Measurements from ENCODE around the gene PELI1.
A peak's percentile ranks its signal among the peaks of the same experiment; 100 is the strongest.

The PELI1 gene

DNA sequence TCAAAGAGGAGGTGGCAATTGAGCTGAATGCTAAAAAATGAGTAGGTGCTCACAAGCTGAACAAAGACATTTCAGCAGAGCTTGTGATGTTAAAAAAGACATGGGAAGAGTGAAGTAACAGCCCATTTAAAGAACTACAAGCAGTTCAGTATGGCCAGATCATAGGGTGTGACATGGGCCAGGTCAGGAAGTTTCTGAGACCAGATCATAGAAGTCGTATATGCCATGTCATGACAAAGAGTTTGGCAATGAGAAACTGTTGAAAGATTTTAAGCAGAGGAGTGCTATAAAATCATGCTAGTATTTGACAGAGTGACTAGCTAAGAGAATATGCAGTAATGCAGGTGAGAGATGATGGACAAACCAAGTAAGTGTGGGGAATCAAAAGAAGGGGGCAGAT, 7.3 kb upstream of the PELI1 start:
- DNase-seq = no peak

DNA sequence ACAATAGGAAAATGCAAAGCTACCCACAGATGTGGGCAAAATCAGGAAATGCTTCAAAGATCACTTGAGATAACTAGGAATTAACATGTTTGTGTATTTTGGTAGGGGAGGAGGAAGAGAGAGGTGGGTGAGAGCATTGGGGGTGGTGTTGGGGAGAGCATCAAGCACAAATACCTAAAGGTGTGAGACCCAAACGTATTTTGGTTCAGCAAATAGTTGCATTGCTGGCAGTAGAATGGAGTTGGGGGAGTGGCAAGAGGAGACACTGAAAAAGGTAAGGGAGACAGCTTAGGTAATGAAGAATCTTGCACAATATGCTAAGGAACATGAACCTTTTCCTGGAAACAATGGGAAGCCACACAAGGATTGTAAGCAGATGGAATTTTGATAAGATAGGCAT, 1.5 kb upstream of the PELI1 start:
- DNase-seq = no peak

DNA sequence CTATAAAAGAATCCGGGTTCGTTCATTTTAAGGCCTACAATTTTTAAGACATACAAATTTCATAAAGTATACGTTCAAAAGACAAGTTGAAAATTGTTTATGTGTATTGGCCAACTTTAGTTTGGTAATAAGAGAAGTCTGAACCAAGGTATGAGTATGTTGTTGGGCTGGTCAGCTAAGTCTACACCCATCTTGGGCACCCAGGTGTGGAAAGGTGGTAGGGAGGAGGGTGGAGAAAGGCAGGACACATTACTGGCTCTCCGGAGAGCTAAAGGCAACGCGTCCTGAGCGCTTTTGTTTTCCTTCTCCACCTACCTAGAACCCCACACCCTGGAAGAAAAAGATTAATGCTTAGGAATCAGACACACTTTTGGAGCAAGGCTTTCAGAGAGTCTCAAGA, 899 bp upstream of the PELI1 start:
- no peak for DNase-seq

DNA sequence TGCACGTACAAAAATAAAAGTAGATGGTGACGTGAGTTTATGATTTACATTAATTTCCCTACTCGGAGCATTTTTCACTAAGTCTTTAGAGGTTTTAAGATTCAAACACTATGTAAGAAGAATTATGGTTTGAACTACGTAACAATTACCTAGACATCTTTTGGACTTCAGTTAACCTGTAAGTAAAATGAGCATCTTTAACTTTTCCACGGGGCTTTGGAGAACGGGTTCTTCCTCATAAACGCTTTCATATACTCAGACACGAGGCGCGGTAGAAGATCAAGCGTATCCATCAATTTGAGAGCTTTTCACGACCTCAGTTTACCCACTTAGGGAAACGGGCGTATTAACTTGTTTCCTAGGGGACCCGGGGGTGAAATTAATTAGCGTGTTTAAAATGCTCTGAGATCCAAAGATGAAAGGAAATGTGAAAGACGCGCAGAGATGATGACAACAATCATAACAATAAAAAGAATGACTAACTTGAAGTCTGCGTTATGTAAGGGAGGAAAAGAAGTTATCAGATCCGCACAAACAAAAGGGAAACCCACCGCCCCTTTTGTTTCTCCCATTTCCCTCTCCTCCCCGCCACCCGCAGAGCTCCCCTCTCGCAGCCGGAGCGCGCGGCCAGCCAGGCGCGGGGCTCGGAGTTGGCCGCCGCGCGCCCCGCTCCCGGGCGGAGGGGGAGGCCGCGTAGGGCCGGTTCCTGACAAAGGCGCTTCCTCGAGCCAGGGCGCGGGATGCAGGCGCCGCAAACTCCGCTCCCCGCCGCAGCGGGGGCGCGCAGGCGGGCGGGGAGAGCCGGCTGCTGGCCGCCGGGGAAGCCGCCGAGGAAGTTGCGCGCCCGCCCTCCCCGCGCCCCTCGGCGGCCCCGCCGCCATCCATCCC, 807 bp downstream of the PELI1 start:
- DNase-seq = peak; percentile 33

DNA sequence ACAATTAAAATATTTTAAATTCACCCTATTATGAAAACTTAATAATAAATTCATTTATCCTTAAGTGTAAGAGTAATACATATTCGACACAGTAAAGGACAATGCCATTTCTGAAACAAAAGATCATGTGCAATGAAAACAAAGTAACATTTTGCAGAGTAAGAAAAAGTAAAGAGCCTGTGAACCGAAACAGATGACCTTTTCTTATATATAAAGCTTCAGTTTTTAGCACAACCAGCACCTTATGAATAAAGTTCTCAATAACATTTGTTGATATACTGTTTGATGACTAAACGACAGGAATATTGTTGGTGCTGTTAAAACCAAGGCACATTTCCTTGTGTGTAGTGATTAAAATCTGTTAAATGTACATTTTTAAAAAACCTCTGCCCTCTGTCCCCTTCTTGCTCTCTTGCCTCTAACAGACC, 1.5 kb downstream of the PELI1 start:
- no peak for DNase-seq

DNA sequence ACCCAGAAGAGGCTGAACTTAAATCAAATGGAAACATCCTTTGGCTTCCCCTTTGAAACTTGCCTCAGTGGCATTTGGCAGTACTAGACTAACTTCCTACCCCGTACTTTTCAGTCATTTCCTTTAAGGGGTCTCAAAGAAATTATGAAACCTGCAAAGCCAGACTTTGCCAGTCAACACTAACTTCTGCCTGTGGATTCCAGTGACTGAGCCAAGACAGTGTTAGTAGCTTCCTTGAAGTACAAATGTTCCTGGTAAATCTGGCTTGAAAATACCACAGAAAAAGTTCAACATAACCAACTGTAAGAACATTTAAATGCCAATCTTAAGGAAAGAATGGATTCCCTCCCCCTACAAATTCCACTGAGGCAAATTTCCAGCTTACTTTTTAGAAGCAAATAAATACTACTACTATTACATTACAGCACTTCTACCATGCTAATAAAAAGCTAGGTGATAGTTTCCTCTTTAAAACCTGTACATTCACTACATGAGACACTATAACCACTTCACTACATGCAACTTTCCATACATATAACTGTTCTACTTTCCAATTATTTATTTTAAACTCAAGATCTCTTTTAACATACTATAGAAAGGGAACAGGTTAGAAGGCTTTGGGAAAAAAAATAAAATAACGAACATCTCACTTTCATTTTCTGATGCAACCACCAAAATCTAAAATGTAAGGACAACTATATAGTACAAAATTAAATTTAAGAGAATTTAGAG, 2.4 kb downstream of the PELI1 start:
- no peak for DNase-seq

DNA sequence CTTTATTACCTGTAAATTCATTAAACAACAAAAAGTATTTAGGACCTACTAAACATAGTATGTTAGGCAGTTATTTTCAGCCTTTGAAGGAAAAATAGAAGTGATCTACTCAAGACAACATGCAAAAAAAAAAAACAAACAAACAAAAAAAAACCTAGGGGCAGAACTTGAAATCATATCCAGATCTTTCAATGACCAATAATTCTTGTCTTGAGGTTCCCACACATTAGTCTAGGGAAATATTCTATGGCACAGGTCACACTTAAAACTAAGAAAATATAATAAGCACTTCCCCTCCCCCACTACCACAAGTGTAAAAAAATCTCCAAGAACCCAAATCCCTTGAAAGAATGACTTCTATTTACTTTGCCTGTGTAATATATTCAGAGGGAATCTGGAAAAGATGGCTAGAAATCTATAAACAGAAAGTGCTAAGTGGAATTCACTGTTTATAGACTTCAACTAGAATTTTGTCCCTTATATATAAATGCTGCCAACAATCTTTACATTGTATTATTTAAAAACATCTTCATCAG, 3.5 kb downstream of the PELI1 start:
- no peak for DNase-seq

DNA sequence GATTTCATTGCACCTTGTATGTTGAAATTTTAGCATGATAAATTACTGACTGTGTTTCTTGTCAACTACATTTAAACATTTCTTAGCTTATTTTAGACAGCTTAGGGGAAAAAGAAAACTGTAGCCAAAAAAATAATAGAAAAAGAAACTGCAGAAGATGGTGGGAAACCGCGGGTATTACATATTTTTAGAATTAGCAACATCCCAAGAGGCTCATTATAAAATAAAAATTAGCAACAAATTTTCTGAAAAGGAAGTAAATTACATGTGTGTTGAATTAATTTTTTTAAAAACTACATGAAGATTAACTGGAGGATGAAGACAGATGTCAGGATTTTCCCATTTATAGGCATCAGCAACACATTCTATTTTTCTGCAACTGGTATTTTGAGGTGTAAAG, 4.3 kb downstream of the PELI1 start:
- no peak for DNase-seq

DNA sequence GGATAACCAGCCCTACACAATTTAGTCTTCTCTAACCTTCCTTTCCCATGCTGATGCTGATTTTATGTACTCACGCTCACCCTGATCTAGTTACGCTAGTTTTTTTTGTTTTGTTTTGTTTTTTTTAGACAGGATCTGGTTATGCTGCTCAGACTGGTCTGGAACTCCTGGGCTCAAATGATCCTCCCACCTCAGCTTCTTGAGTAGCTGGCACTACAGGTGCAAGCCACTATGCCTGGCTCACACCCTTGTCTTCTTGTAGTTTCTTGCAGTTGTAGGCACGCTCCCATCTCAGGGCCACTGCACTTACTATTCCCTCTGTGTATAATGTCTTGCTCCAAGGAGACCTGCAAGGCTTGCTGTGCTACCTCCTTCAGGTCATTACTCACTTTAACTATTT, 6.2 kb downstream of the PELI1 start:
- no peak for DNase-seq

DNA sequence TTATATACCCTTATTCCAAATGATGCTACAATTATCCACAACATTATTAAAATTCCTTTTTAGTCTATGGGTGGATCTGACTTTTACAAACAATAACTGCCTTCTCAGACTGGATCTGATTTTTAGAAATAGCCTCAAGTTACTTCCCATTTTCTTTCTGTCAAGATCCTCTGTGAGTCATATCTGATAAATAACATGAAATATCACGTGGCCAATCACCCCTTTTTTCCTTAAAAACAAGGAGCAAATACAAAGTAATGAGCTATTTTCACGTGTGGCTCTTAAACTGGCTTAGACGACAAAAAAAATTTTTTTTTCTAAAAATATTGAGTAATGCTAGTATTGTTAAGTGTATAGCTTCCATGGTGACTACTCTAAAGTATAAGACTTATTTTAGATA, 6.7 kb downstream of the PELI1 start:
- no peak for DNase-seq

DNA sequence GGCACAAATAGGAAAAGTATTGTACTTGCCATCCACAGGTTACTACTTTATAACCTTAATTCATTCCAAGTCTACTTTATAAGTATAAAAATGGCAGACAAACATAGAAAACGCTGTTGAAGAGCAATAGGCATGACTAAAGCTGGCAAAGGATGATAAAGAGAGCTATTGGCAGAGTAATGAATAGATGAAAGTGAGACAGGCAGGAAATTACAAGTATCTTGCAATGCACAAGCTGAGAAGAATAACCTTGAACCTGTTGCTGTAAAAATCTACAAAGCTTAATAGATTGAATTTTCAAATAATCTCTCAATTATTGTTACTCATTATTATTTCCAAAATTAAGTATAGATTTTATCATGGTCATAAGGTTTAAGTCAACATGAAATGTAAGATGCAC, 8.8 kb downstream of the PELI1 start:
- DNase-seq = no peak

DNA sequence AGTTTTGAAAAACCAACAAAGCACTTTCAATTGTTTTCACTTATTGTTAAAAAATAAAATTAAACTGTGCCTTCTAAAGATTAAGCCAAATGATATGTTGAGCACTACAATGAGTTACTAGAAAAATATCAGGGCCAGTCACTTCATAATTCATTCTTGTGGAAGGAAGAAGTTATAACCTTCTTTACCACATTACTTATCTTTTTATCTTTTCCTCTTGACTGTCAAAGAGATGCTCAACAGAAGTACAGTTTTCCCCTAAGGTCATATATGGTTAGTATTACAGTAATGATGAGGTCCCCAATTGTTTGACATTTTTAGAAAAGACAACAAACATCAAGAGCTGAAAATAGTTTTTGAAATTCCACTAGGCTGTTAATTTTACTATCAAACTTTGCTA, 9.4 kb downstream of the PELI1 start:
- no peak for DNase-seq

DNA sequence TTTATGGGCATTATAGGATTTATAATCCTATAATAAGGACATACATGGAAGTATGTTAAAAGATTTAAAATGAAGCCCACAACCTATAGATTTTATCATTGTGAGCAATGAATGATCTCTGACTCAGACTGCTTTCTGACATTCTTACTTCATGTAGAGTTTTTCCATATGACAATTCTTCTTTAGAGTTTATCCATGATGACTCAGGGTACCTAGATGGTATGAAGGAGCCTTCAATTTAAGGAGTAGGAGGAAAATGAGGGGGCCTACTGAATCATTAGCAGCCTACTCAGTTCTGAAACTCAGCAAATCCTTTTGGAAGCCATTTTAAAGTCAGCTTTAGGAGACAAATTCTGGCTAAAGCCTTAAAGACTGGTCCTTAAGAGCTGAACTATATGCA, 10.4 kb downstream of the PELI1 start:
- no peak for DNase-seq

DNA sequence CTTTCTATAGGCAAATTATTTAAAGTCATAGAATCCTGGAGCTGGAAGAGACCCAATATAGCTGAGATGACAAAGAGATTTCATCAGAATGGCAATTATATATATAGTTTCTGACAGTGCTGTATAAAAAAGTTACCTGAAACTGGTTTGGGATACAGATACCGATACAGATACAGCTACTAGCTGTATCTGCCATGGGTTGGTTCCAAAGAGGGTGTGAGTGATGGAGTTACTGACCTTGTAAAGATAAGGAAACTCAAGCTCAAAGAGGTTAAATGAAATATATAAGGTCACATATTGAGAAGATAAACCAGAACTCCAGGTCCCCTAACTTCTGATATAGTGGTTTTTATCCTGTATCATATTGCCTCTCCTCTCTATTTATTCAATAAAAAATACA, 10.9 kb downstream of the PELI1 start:
- no peak for DNase-seq

DNA sequence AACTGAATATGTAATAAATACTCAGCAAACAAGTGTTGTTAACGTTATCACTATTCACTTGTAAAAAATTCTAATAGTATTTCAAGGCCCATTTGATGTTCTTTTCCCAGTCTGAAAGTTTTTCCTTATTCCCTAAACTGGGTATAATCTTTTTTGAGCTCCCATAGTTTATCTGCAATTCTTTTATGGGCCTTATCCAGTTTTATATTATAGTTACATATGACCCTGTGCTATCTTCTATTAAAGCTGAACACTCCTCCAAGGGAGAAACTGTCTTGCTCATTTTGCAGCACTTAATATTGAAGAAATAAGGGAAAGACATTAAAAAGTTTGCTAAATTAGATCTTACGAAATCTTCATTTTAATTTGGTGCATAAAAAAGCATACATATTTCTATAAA, 13.9 kb downstream of the PELI1 start:
- no peak for DNase-seq

DNA sequence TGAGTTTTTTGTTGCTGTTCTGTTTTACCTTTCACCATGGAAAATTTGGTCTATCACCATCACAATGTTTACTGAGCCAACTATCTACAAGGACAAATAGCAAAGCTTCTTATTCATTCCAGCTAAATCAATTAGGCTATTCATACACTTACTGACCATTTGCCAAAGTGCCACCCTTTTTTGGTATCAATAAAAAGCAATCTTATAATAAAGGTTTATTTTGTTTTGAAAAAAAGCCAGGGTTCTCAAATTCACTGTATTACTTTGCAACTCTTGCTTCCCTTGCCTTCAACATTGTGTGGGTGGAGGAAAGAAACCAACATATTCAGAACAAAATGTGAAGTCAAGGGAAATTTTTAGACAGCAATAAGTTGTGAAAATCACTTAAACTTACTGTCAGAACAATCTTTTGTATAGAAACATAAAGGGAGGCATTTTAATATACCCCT, 15.3 kb downstream of the PELI1 start:
- DNase-seq = no peak

DNA sequence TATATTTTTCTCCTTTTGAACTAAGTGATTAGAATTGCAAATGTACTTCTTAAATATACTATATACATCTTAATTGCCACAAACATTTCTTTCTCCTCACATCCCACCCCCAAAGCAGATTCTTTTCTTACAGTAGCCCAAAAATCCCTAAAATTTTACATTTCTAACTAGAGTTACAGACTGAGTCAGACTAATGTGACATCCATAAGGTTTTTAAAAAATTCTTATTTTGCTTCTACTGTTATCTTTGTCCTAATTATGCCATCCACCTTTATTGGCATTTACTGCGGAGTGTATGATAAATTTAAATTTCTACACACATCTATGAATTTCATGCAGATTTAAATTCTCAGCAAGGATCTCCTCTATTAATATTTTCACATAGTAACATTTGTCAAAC, 15.8 kb downstream of the PELI1 start:
- DNase-seq = no peak

DNA sequence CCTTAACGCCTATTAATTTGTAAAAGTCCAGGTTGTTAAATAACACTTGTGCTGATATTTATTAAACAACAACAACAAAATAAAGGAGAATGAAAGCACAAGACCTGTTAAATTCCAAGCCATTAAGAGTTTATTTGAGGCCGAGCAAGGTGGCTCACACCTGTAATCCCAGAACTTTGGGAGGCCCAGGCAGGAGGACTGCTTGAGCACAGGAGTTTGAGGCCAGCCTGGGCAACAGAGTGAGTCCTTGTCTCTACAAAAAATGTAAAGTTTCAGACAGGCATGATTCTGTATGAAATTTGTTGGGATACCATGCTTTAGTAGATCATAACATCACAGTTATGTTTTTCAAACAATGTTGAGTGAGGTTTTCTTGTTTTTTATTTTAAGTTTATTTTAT, 17.1 kb downstream of the PELI1 start:
- no peak for DNase-seq

DNA sequence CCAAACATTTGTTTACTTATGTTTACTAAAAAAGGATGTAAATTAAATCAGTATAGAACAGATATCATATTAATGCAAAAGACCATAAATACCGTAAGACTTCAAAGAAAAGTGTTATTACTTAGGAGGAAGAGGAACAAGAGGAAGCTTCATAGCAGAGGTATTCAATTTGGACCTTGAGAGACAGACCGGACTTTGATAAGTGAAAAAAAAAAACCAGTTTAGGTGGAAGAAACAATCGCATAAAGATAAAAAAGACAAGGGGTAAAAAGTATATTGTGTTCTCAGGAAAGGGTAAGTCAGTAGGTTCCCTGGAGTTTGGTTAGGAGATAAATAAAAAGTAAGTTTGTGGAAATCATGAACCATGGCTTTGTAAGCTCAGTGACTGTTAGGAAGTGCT, 17.6 kb downstream of the PELI1 start:
- no peak for DNase-seq

DNA sequence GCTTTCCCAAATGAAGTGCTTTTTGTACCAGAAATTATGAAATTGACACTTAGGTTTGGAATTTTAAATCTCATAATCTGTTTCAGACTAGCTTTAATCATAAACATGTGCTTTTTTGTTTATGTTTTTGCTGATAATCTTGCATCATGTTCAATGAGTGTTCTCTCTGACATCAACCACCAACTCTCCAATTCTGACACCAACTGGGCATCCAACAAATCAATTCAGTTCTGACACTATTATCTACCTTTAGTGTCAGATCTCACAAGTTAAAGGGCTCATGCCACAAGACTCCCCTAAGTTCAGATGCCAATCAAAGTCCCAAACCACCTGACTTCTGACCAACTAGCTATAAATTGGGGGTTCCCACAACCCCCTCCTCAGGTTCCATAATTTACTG, 19.6 kb downstream of the PELI1 start:
- no peak for DNase-seq

DNA sequence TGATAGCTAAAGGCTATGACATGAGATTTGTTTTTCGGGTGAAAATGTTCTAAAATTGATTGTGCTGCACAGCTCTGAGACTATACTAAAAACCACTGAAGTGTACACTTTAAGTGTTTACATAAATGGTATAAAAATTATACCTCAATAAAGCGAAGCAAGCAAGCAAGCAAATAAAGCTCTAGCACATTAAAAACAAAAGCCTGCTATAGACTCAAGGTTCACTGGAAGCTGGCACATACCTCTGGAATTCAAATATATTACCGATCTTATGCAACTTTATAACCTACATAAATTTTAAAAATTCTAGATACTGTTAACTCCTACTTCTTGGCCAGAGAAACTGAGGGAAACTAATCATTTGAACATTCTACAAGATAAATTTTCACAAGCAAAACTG, 20.1 kb downstream of the PELI1 start:
- DNase-seq = no peak

DNA sequence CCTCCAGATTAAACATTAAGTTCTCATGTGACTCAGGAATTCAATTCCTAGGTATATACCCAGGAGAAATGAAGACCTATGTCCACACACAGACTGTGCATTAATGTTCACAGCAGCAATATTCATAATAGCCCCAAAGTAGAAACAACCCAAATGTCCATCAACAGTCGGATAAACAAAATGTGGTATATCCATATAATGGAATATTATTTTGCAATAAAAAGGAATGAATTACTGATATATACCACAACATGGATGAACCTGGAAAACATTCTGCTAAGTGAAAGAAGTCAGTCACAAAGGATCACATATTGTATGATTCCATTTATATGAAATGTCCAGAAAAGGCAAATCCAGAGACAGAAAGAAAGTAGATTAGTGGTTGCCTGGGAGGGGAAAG, 20.5 kb downstream of the PELI1 start:
- DNase-seq = no peak

DNA sequence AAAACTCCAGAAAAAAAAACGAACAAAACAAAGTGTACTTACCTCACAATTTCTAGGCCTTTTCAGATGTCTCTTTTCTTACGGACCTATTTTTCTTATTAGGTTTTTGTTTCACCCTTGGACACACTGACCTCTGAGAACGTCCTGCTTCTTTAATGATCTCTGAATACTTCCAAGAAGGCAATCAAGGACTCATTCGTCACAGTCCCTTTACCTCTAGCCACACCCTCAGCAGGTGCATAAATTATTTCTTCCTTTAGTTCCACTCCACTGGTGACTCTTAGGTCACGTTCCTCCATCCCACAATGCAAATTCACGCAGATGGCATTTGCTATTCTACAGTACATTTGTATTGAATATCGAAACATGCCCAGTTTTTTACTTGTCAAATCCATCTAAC, 21.9 kb downstream of the PELI1 start:
- DNase-seq = no peak

DNA sequence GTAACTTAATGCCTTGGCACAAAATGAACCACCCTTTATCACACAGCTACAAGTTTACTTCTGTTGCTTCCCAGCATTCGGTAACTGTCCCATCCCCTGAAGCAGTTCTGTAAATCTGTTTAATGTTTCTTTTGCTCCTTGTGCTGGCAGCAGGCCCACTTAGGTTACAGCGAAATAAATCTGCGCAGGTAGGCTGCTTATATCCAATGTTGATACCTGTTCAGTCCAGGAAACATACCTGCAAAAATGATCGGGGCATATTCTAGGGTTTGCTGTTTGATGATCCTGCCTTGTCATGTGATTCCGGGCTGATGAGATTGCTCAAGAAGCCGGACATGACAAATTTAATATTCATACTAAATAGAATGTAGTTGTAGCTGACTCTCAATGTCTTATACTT, 23.3 kb downstream of the PELI1 start:
- no peak for DNase-seq

All from NCI-H2171 treated with DMSO at 0.1 percent for 48 hours (cell line).